Activated gamma-delta T cell treated with Interleukin-2 at 50 U/mL for 16 hours (primary cell): ENCODE measurements around the gene FNDC3B.
"Not testable (repeated sequence)": the region's sequence is repeated elsewhere in the genome, so short reads cannot be mapped to it uniquely, and the experiment has no call there.

Experiments used
- DNase-seq: peaks from one replicate; pipeline ENCODE4 v3.0.0-alpha.2; 2020

Gene FNDC3B

GRCh38 chr3:172077197-172077757 lies 37.9 kb downstream of the FNDC3B start:
- no peak for DNase-seq

GRCh38 chr3:172078244-172078643 lies 38.9 kb downstream of the FNDC3B start:
- no peak for DNase-seq

GRCh38 chr3:172078721-172079120 lies 39.3 kb downstream of the FNDC3B start:
- no peak for DNase-seq

GRCh38 chr3:172079326-172079976 lies 40.1 kb downstream of the FNDC3B start:
- DNase-seq, result no peak

- no peak for DNase-seq
Observed at GRCh38 chr3:172080503-172080902, 41.1 kb downstream of the FNDC3B start.

GRCh38 chr3:172082269-172082668 lies 42.9 kb downstream of the FNDC3B start:
- no peak for DNase-seq

- no peak for DNase-seq
Observed at GRCh38 chr3:172082820-172083513, 43.6 kb downstream of the FNDC3B start.

- no peak for DNase-seq
Observed at GRCh38 chr3:172083995-172084409, 44.6 kb downstream of the FNDC3B start.

GRCh38 chr3:172084871-172085556 lies 45.6 kb downstream of the FNDC3B start:
- DNase-seq, result no peak

- DNase-seq, result no peak
Observed at GRCh38 chr3:172085557-172085895, 46.1 kb downstream of the FNDC3B start.

GRCh38 chr3:172086071-172086470 lies 46.7 kb downstream of the FNDC3B start:
- DNase-seq, result no peak

GRCh38 chr3:172087198-172087597 lies 47.8 kb downstream of the FNDC3B start:
- DNase-seq, result no peak

GRCh38 chr3:172087602-172088580 lies 48.5 kb downstream of the FNDC3B start:
- no peak for DNase-seq

- DNase-seq, result no peak
Observed at GRCh38 chr3:172089250-172089649, 49.9 kb downstream of the FNDC3B start.

GRCh38 chr3:172090035-172090434 lies 50.7 kb downstream of the FNDC3B start:
- no peak for DNase-seq

GRCh38 chr3:172092658-172093057 lies 53.3 kb downstream of the FNDC3B start:
- DNase-seq, result no peak

GRCh38 chr3:172093581-172094443 lies 54.4 kb downstream of the FNDC3B start:
- DNase-seq, result not testable (repeated sequence)

- no peak for DNase-seq
Observed at GRCh38 chr3:172094621-172095557, 55.5 kb downstream of the FNDC3B start.

GRCh38 chr3:172096881-172097420 lies 57.6 kb downstream of the FNDC3B start:
- DNase-seq, result no peak

- DNase-seq, result no peak
Observed at GRCh38 chr3:172097585-172097984, 58.2 kb downstream of the FNDC3B start.
